OCI-LY3 (cell line): Measurements from ENCODE around the gene PLEKHA6.

Experiments
- H2AFZ ChIP-seq: fragments of 200-600, 300-600 bp; shearing (Covaris generic); 2 replicates; pipeline ENCODE4 v1.6.0; 2014; ENCODE audit warnings: antibody characterized with exemption, low read depth, low read length
- H3K27ac ChIP-seq: fragments of 200-600, 300-600 bp; sonication (generic); 2 replicates; pipeline ENCODE4 v1.5.1; 2014; ENCODE audit warnings: mild to moderate bottlenecking, low read length, moderate library complexity, mixed read lengths
- H3K27me3 ChIP-seq: fragments of 200-600, 300-600 bp; sonication (generic); 2 replicates; pipeline ENCODE4 v1.6.1; 2014; ENCODE audit warnings: low read depth, low read length, mixed read lengths
- H3K36me3 ChIP-seq: fragments of 200-600, 300-600 bp; sonication (generic); replicated peaks from 2 replicates; pipeline ENCODE3; 2014; ENCODE audit warnings: low read depth, low read length, mixed read lengths
- H3K4me1 ChIP-seq: fragments of 300-600, 200-600 bp; sonication (generic); 2 replicates; pipeline ENCODE4 v1.6.1; 2014; ENCODE audit warnings: low read length, mixed read lengths
- H3K4me2 ChIP-seq: fragments of 200-600, 300-600 bp; sonication (generic); 2 replicates; pipeline ENCODE4 v1.6.1; 2014; ENCODE audit warnings: low read length, mixed read lengths
- H3K4me3 ChIP-seq: fragments of 300-600, 200-600 bp; sonication (generic); 2 replicates; pipeline ENCODE4 v1.5.1; 2014; ENCODE audit warnings: antibody characterized with exemption, mild to moderate bottlenecking, low read length, moderate library complexity
- H3K79me2 ChIP-seq: fragments of 300-600, 200-600 bp; shearing (Covaris generic); 2 replicates; pipeline ENCODE4 v1.6.1; 2014; ENCODE audit warnings: mild to moderate bottlenecking, low read length, mixed read lengths
- H3K9ac ChIP-seq: fragments of 300-600, 200-600 bp; shearing (Covaris generic); 2 replicates; pipeline ENCODE4 v1.6.0; 2014; ENCODE audit warnings: mild to moderate bottlenecking, low read length, moderate library complexity
- H3K9me3 ChIP-seq: fragments of 200-600, 300-600 bp; shearing (Covaris generic); 2 replicates; pipeline ENCODE4 v1.6.1; 2014; ENCODE audit warnings: low read length, mixed read lengths; ENCODE audit not compliant: insufficient read depth
- H4K20me1 ChIP-seq: fragments of 200-600, 300-600 bp; sonication (generic); 2 replicates; pipeline ENCODE4 v1.6.1; 2016; ENCODE audit warnings: low read length, mixed read lengths; ENCODE audit not compliant: insufficient read depth
- CTCF ChIP-seq: fragments of 200-600, 300-600 bp; sonication (generic); IDR thresholded peaks from 2 replicates; pipeline ENCODE4 v1.5.1; 2014; ENCODE audit warnings: antibody characterized with exemption, low read length, low read depth
- EZH2phosphoT487 ChIP-seq: fragments of 200-600 bp; shearing (Covaris generic); IDR thresholded peaks from 2 replicates; pipeline ENCODE4 v1.6.1; 2018; ENCODE audit warnings: antibody characterized with exemption, mixed run types, low read depth

The PLEKHA6 gene

GRCh38 chr1:204323887-204324286 lies 35.8 kb downstream of the PLEKHA6 start:
- no peak overlapping the region for H2AFZ ChIP-seq
- H3K4me3 ChIP-seq: no peak overlapping the region
- H3K27me3 ChIP-seq: peaks cover 59% of the 10 kb centered on the region
- no peak for TF ChIP-seq CTCF
- TF ChIP-seq EZH2phosphoT487: no peak
- H3K27ac ChIP-seq: no peak overlapping the region
- H3K9ac ChIP-seq: no peak overlapping the region
- H3K9me3 ChIP-seq: no peaks in the 10 kb centered on the region
- H4K20me1 ChIP-seq: no peaks in the 10 kb centered on the region
- no peaks in the 10 kb centered on the region for H3K36me3 ChIP-seq
- H3K4me1 ChIP-seq: no peaks in the 10 kb centered on the region
- H3K79me2 ChIP-seq: no peaks in the 10 kb centered on the region
- no peak overlapping the region for H3K4me2 ChIP-seq

- no peak overlapping the region for H3K27ac ChIP-seq
- H3K4me2 ChIP-seq: no peak overlapping the region
- H3K9me3 ChIP-seq: no peaks in the 10 kb centered on the region
- no peaks in the 10 kb centered on the region for H3K79me2 ChIP-seq
- no peak overlapping the region for H3K9ac ChIP-seq
- H3K36me3 ChIP-seq: no peaks in the 10 kb centered on the region
- no peak overlapping the region for H2AFZ ChIP-seq
- no peaks in the 10 kb centered on the region for H3K4me1 ChIP-seq
- H3K4me3 ChIP-seq: no peak overlapping the region
- no peaks in the 10 kb centered on the region for H4K20me1 ChIP-seq
- H3K27me3 ChIP-seq: peaks cover 68% of the 10 kb centered on the region
- TF ChIP-seq EZH2phosphoT487: no peak
- TF ChIP-seq CTCF: no peak
These were observed 37.3 kb downstream of the PLEKHA6 start for GRCh38 chr1:204322339-204322868.

GRCh38 chr1:204321665-204322064 lies 38.1 kb downstream of the PLEKHA6 start:
- Histone ChIP-seq H3K9me3 (no peaks in the 10 kb centered on the region), H3K4me3 (no peak overlapping the region), H4K20me1 (no peaks in the 10 kb centered on the region), H3K4me1 (no peaks in the 10 kb centered on the region), H3K9ac (no peak overlapping the region), H3K27me3 (peaks cover 68% of the 10 kb centered on the region), H3K36me3 (no peaks in the 10 kb centered on the region), H3K27ac (no peak overlapping the region), H3K79me2 (no peaks in the 10 kb centered on the region), H2AFZ (no peak overlapping the region), H3K4me2 (no peak overlapping the region)
- TF ChIP-seq EZH2phosphoT487: no peak
- no peak for TF ChIP-seq CTCF

GRCh38 chr1:204321051-204321450 lies 38.7 kb downstream of the PLEKHA6 start:
- no peak overlapping the region for H3K4me3 ChIP-seq
- H3K79me2 ChIP-seq: no peaks in the 10 kb centered on the region
- H3K4me2 ChIP-seq: no peak overlapping the region
- TF ChIP-seq EZH2phosphoT487 (no peak), CTCF (no peak)
- H3K27me3 ChIP-seq: peaks cover 69% of the 10 kb centered on the region
- H3K4me1 ChIP-seq: no peaks in the 10 kb centered on the region
- no peak overlapping the region for H3K9ac ChIP-seq
- H3K36me3 ChIP-seq: no peaks in the 10 kb centered on the region
- H3K9me3 ChIP-seq: no peaks in the 10 kb centered on the region
- H2AFZ ChIP-seq: no peak overlapping the region
- H3K27ac ChIP-seq: no peak overlapping the region
- no peaks in the 10 kb centered on the region for H4K20me1 ChIP-seq
